OCI-LY1 (cell line): ENCODE results near the gene COL23A1.

Experiments
- H2AFZ ChIP-seq: fragments of 200-600 bp; sonication (generic), shearing (Covaris generic); 2 replicates; pipeline ENCODE4 v1.6.0; 2014; ENCODE audit warnings: antibody characterized with exemption, mild to moderate bottlenecking, low read length
- H3F3A ChIP-seq: fragments of 200-600 bp; sonication (generic), shearing (Covaris generic); 2 replicates; pipeline ENCODE4 v1.6.0; 2014; ENCODE audit warnings: mild to moderate bottlenecking, antibody characterized with exemption, low read length, moderate library complexity; ENCODE audit not compliant: insufficient read depth
- H3K27ac ChIP-seq: fragments of 200-600 bp; sonication (generic); 2 replicates; pipeline ENCODE4 v1.5.1; 2014; ENCODE audit warnings: low read length, mixed run types, mild to moderate bottlenecking, low read depth; ENCODE audit not compliant: poor library complexity, severe bottlenecking
- H3K27me3 ChIP-seq: fragments of 200-600 bp; sonication (generic); 2 replicates; pipeline ENCODE4 v1.6.0; 2014; ENCODE audit warnings: antibody characterized with exemption, mild to moderate bottlenecking, low read length, moderate library complexity; ENCODE audit not compliant: insufficient read depth
- H3K36me3 ChIP-seq: fragments of 200-600 bp; sonication (generic); 2 replicates; pipeline ENCODE4 v1.6.1; 2014; ENCODE audit warnings: mild to moderate bottlenecking, antibody characterized with exemption, low read length, moderate library complexity, mixed read lengths; ENCODE audit not compliant: insufficient read depth
- H3K4me1 ChIP-seq: fragments of 200-600 bp; sonication (generic); 2 replicates; pipeline ENCODE4 v1.5.1; 2014; ENCODE audit warnings: mild to moderate bottlenecking, low read length, moderate library complexity; ENCODE audit not compliant: insufficient read depth, severe bottlenecking
- H3K4me2 ChIP-seq: fragments of 200-600 bp; sonication (generic), shearing (Covaris generic); 2 replicates; pipeline ENCODE4 v1.6.1; 2014; ENCODE audit warnings: low read length
- H3K4me3 ChIP-seq: fragments of 200-600 bp; sonication (generic); 2 replicates; pipeline ENCODE4 v1.5.1; 2014; ENCODE audit warnings: low read length, low read depth, mild to moderate bottlenecking, mixed read lengths; ENCODE audit not compliant: poor library complexity, severe bottlenecking
- H3K79me2 ChIP-seq: fragments of 200-600 bp; shearing (Covaris generic); 2 replicates; pipeline ENCODE4 v1.6.1; 2016; ENCODE audit warnings: mixed run types, low read length, mixed read lengths; ENCODE audit not compliant: insufficient read depth
- H3K9ac ChIP-seq: fragments of 200-600 bp; sonication (generic), shearing (Covaris generic); 2 replicates; pipeline ENCODE4 v1.6.1; 2014; ENCODE audit warnings: mild to moderate bottlenecking, low read length, mixed read lengths
- H3K9me2 ChIP-seq: fragments of 200-600 bp; sonication (generic), shearing (Covaris generic); 2 replicates; pipeline ENCODE4 v1.6.1; 2014; ENCODE audit warnings: low read depth, mild to moderate bottlenecking, low read length, mixed read lengths
- H3K9me3 ChIP-seq: fragments of 200-600 bp; shearing (Covaris generic); 2 replicates; pipeline ENCODE4 v1.6.1; 2014; ENCODE audit warnings: low read length, mixed read lengths
- H4K20me1 ChIP-seq: fragments of 200-600 bp; sonication (generic), shearing (Covaris generic); 2 replicates; pipeline ENCODE4 v1.6.0; 2016; ENCODE audit warnings: mild to moderate bottlenecking, low read length; ENCODE audit not compliant: insufficient read depth
- CTCF ChIP-seq: fragments of 200-600 bp; sonication (generic), shearing (Covaris generic); IDR thresholded peaks from 2 replicates; pipeline ENCODE4 v1.5.1; 2017; ENCODE audit warnings: mild to moderate bottlenecking, antibody characterized with exemption, low read length, moderate library complexity, mixed read lengths
- EZH2 ChIP-seq: fragments of 200-600 bp; sonication (generic), shearing (Covaris generic); IDR thresholded peaks from 2 replicates; pipeline ENCODE4 v1.8.0; 2017; ENCODE audit warnings: borderline replicate concordance, mixed run types, mild to moderate bottlenecking, antibody characterized with exemption, low read length, moderate library complexity, mixed read lengths

Gene COL23A1

DNA sequence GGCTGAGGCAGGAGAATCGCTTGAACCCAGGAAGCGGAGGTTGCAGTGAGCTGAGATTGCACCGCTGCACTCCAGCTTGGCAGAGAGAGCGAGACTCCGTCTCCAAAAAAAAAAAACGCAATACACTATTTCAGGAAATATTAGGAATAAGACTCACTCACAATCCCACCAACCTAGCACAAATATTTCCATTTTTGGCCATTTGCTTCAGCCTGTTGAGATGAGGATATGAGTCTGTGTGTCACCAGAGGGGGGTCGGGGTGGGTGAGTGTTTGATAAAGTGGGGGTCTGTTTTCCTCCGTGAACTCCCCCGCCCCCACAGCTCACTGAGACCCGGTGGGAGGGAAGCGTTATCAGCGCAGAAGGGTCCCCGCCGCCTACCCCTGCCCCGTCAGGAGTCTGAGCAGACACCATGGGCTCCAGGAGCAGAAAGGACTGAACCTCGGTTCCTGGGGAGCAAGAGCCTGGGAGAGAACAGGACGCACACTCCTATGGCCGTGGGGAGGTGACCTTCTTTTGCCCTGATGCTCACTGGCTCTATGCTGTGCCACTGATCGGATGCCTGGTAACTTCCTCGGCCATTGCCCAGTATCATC, 203.8 kb downstream of the COL23A1 start:
- no peaks in the 10 kb centered on the region for H4K20me1 ChIP-seq
- H3K9ac ChIP-seq = no peak overlapping the region
- H3K79me2 ChIP-seq = no peaks in the 10 kb centered on the region
- H3K9me3 ChIP-seq = no peaks in the 10 kb centered on the region
- no peaks in the 10 kb centered on the region for H3K4me1 ChIP-seq
- TF ChIP-seq CTCF (no peak), EZH2 (no peak)
- no peak overlapping the region for H3K4me3 ChIP-seq
- no peak overlapping the region for H2AFZ ChIP-seq
- no peaks in the 10 kb centered on the region for H3F3A ChIP-seq
- H3K27me3 ChIP-seq = 0 out of 2 replicates have a peak, but pooled peaks cover 2% of the 10 kb centered on the region
- no peak overlapping the region for H3K27ac ChIP-seq
- no peak overlapping the region for H3K4me2 ChIP-seq
- no peaks in the 10 kb centered on the region for H3K9me2 ChIP-seq
- H3K36me3 ChIP-seq = no peaks in the 10 kb centered on the region

DNA sequence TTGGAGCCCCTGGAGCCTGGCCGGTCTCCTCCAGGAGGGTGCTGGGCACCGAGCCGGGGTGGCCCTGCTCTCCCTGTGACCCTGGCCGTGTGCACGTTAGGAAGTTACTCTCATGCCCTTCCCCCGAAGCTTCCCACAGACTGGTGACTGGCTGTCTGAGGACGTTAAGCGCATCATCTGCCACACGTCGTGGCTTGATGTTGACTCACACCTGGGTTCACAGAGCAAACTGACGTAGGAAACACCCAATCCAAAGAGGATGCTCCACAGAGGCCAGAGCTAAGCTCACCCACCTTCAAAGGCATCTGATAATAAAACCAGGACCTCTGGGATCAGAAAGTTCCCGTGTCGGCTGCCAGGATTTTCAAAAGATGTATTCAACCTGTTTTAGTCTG, 204.7 kb downstream of the COL23A1 start:
- H3K27me3 ChIP-seq = no peaks in the 10 kb centered on the region
- no peaks in the 10 kb centered on the region for H3K4me1 ChIP-seq
- no peaks in the 10 kb centered on the region for H3F3A ChIP-seq
- H3K27ac ChIP-seq = no peak overlapping the region
- H3K9me3 ChIP-seq = no peaks in the 10 kb centered on the region
- TF ChIP-seq EZH2 (no peak), CTCF (no peak)
- no peaks in the 10 kb centered on the region for H4K20me1 ChIP-seq
- H2AFZ ChIP-seq = no peak overlapping the region
- H3K36me3 ChIP-seq = no peaks in the 10 kb centered on the region
- H3K9ac ChIP-seq = no peak overlapping the region
- no peak overlapping the region for H3K4me3 ChIP-seq
- H3K4me2 ChIP-seq = no peak overlapping the region
- no peaks in the 10 kb centered on the region for H3K79me2 ChIP-seq
- H3K9me2 ChIP-seq = no peaks in the 10 kb centered on the region

DNA sequence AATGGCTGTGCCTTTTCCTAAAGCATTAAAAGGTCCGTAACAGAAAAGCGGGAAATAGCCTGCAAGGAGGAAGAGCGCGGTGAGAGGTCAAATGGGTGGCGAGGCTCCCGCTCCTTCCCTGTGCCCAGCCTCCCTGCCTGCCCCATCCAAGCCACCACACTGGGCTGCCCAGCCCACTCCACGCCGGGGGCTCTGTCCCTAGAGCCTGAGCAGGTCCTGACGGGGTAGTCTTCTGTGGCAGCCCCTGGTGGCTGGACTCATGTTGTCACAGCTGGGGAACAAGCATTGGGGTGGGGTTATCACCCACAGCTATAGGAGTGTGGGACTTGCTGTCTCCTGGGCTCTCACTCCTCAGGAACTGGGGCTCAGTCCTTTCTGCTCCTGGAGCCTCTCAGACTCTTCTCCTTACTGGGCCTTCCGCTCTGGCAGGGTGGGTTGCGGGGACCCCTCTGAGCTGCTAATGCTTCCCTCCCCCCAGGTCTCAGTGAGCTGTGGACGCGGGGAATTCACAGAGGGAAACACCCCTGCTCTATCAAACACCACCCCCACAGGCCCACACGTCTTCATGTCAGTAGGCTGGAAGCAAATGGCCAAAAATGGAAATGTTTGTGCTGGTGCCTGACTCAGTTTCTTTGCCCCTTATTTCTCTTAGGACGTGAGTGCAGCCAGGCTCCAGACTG, 205.2 kb downstream of the COL23A1 start:
- no peaks in the 10 kb centered on the region for H3K9me3 ChIP-seq
- no peak overlapping the region for H3K9ac ChIP-seq
- H3K4me1 ChIP-seq = no peaks in the 10 kb centered on the region
- H2AFZ ChIP-seq = no peak overlapping the region
- no peaks in the 10 kb centered on the region for H3K36me3 ChIP-seq
- no peak for TF ChIP-seq EZH2
- TF ChIP-seq CTCF = no peak
- no peak overlapping the region for H3K4me3 ChIP-seq
- H3F3A ChIP-seq = no peaks in the 10 kb centered on the region
- H3K27ac ChIP-seq = no peak overlapping the region
- no peaks in the 10 kb centered on the region for H4K20me1 ChIP-seq
- no peaks in the 10 kb centered on the region for H3K27me3 ChIP-seq
- no peaks in the 10 kb centered on the region for H3K79me2 ChIP-seq
- no peak overlapping the region for H3K4me2 ChIP-seq
- no peaks in the 10 kb centered on the region for H3K9me2 ChIP-seq
